ENCODE data around the gene TMEM179. TPM values are rescaled to one million over a fixed set of nuclear protein-coding genes. Genes with fewer than 3 reads are reported as not detected.

TMEM179 gene
- total RNA-seq, 2 donors from 2014 or later = 1.4 to 6.0 TPM

GRCh38 chr14:104567957-104568225 is 36.7 kb downstream of the TMEM179 start:
- no peak overlapping the region for H3K4me3 ChIP-seq
- TF ChIP-seq CTCF (IDR thresholded peaks at IDR 0.05) (no peak), POLR2AphosphoS5 (IDR thresholded peaks at IDR 0.05) (no peak), POLR2A (IDR thresholded peaks at IDR 0.05) (no peak)
- H3K9me3 ChIP-seq = no peaks in the 10 kb centered on the region
- intact Hi-C loops (cut with DNase I) = no loop called here
- 75% methylated on average over 7 of the region's 9 CpGs for WGBS
- H3K4me1 ChIP-seq (replicated peaks) = no peaks in the 10 kb centered on the region
- no peaks in the 10 kb centered on the region for H3K36me3 ChIP-seq
- peaks cover 47% of the 10 kb centered on the region for H3K27me3 ChIP-seq (replicated peaks; ENCODE audit: insufficient read depth)
- H3K27ac ChIP-seq = no peak overlapping the region
- DNase-seq (ENCODE audit: low spot score) = no peak

DNA sequence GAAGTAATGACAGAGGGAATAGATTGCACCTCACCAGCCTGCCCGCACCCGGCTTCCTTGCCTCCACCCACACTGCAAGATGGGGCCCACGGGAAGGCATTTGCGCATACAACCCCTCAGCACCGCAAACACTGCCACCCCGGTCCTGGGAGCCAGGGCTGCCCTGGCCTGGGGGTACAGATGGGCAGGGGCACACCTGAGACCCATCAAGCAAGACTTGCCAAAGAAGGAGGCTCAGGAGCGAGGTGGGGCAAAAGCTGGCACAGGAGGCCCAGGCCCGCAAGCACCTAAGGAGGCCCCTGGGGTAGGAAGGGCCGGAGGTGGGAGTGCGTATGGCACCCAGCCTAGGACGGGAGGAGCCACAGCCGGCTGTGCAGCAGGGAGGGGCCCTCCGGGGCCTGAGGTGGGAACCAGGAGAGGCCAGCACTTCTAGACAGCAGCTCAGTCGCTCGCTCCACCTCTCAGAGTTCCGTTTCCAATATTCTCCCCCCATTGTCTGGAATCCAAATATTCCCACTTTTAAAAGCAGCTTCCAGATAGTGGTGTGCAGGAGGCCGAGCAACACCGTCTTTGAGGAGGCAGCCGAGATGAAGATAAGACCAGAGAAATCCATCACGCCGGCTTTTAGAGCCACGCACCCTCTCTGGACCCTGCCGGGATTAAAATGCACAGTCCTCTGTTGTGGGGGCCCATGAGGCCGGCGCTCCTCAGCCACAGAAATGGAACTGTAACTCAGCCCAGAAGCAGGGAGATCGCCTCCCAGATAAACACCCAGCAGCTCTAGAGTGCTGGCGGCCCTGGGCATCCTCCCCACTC is 37.2 kb downstream of the TMEM179 start:
- TF ChIP-seq CTCF (IDR thresholded peaks at IDR 0.05) (no peak), POLR2A (IDR thresholded peaks at IDR 0.05) (no peak), POLR2AphosphoS5 (IDR thresholded peaks at IDR 0.05) (no peak)
- DNase-seq (ENCODE audit: low spot score) = no peak
- no peak overlapping the region for H3K4me3 ChIP-seq
- H3K27ac ChIP-seq = no peak overlapping the region
- H3K9me3 ChIP-seq = no peaks in the 10 kb centered on the region
- peaks cover 47% of the 10 kb centered on the region for H3K27me3 ChIP-seq (replicated peaks; ENCODE audit: insufficient read depth)
- WGBS = 26% methylated on average over 27 of the region's 27 CpGs
- no peaks in the 10 kb centered on the region for H3K36me3 ChIP-seq
- intact Hi-C loops (cut with DNase I) = no loop called here
- no peaks in the 10 kb centered on the region for H3K4me1 ChIP-seq (replicated peaks)

DNA sequence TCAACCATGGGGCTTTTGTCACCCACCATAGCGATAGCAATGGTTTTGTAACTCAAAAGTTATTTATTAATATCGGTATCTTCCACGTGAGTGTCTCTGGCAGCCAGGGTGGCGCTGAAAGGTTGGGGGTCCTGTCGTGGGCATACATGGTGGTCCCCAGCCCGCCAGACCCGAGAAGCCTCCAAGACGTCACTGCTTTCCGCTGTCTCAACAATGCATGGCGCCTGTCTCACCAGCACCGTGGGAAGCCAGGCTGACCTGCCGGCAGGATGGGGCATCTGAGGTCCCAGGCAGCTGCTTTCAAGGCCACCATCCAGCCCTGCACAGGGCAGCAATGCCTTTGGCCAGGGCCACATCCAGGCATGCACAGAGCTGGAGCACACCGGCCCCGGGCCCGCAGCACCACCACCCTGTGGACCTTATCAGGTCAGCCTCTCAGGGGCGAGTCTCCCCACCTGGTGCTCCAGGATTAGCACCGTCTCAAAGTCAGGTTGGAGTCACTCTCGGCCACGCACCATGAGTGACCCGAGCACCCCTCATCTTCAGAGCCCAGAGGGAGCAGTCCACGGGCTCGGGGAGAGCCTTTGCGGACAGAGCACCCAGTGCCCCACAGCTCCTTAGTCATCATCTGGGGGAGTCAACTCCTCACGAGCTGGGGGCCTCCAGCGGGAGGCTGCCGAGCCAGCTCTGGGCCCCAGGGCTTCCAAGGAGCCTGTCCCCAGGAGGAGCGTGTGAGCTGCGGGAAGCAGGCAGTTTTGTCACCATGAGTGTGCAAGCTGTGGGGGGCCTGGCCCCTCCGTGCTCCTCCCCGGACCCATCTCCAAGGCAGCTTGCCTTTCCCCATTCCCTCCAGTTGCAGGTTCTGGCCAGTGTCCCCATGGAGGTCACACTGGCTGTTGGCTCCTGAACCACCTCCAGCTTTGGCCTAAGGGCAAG is 39.6 kb downstream of the TMEM179 start:
- DNase-seq (ENCODE audit: low spot score) = no peak
- Histone ChIP-seq H3K4me3 (no peak overlapping the region), H3K36me3 (no peaks in the 10 kb centered on the region), H3K9me3 (no peaks in the 10 kb centered on the region), H3K4me1 (replicated peaks) (no peaks in the 10 kb centered on the region), H3K27me3 (replicated peaks; ENCODE audit: insufficient read depth) (peaks cover 38% of the 10 kb centered on the region), H3K27ac (no peak overlapping the region)
- WGBS = 63% methylated on average over 22 of the region's 30 CpGs
- TF ChIP-seq POLR2A (IDR thresholded peaks at IDR 0.05) (no peak), POLR2AphosphoS5 (IDR thresholded peaks at IDR 0.05) (no peak), CTCF (IDR thresholded peaks at IDR 0.05) (no peak)
- intact Hi-C loops (cut with DNase I) = loop anchor here (2.0 kb wide), 1 partner anchor 486 kb away; no protein-coding TSS in a partner anchor

GRCh38 chr14:104563742-104564615 is 40.6 kb downstream of the TMEM179 start:
- WGBS = 5% methylated on average over 21 of the region's 27 CpGs
- intact Hi-C loops (cut with DNase I) = loop anchor here (2.0 kb wide), 2 partner anchors 425 to 485 kb away; partner anchors contain the start of gene KIF26A
- Histone ChIP-seq H3K36me3 (no peaks in the 10 kb centered on the region), H3K27me3 (replicated peaks; ENCODE audit: insufficient read depth) (peaks cover 34% of the 10 kb centered on the region), H3K9me3 (no peaks in the 10 kb centered on the region), H3K4me3 (no peak overlapping the region), H3K27ac (no peak overlapping the region), H3K4me1 (replicated peaks) (no peaks in the 10 kb centered on the region)
- DNase-seq (ENCODE audit: low spot score) = peak; percentile 67
- TF ChIP-seq POLR2A (IDR thresholded peaks at IDR 0.05) (no peak), CTCF (IDR thresholded peaks at IDR 0.05) (peak; percentile 75 to 89 (median 84))
